ENCODE data around the gene CADM1. TPM values are rescaled to one million over a fixed set of nuclear protein-coding genes. Genes with fewer than 3 reads are reported as not detected.

The CADM1 gene
- total and polyA plus RNA-seq, 4 experiments from 2014 or later, result 2.8 to 5.6 (median 3.3) TPM

GRCh38 chr11:115185507-115185906, 318.7 kb downstream of the CADM1 start:
- H3K4me1 ChIP-seq (ENCODE audit: insufficient read depth, low read length), result no peaks in the 10 kb centered on the region
- CTCF ChIA-PET (ENCODE audit: partially characterized antibody), result no interaction called here
- no peak overlapping the region for H3K27ac ChIP-seq (ENCODE audit: low read depth, low read length)
- H3K36me3 ChIP-seq (ENCODE audit: insufficient read depth, low read length), result no peaks in the 10 kb centered on the region
- no peaks in the 10 kb centered on the region for H3K9me3 ChIP-seq (ENCODE audit: control insufficient read depth in 1 of 2, low read length in 2 of 2)
- intact Hi-C loops (cut with micrococcal nuclease), result no loop called here
- no peaks in the 10 kb centered on the region for H3K9me3 Mint-ChIP-seq
- H3K27me3 ChIP-seq (ENCODE audit: insufficient read depth, low read length), result no peaks in the 10 kb centered on the region
- peaks cover 0 to 1% (median 0%) of the 10 kb centered on the region in 4 donors for H3K4me1 Mint-ChIP-seq
- H3K27me3 Mint-ChIP-seq, result peaks cover 0 to 3% of the 10 kb centered on the region in 2 donors
- H3K4me3 ChIP-seq (ENCODE audit: low read length in 2 of 2), result no peak overlapping the region
- H3K4me3 Mint-ChIP-seq, result no peak overlapping the region
- H3K36me3 Mint-ChIP-seq, result no peaks in the 10 kb centered on the region
- POLR2A ChIA-PET (ENCODE audit: partially characterized antibody), result no interaction called here
- no peak for DNase-seq
- no peak overlapping the region for H3K27ac Mint-ChIP-seq

GRCh38 chr11:115184901-115185300, 319.3 kb downstream of the CADM1 start:
- no peaks in the 10 kb centered on the region for H3K36me3 Mint-ChIP-seq
- Histone ChIP-seq H3K27ac (ENCODE audit: low read depth, low read length) (no peak overlapping the region), H3K27me3 (ENCODE audit: insufficient read depth, low read length) (no peaks in the 10 kb centered on the region), H3K9me3 (ENCODE audit: control insufficient read depth in 1 of 2, low read length in 2 of 2) (no peaks in the 10 kb centered on the region), H3K4me3 (ENCODE audit: low read length in 2 of 2) (no peak overlapping the region), H3K4me1 (ENCODE audit: insufficient read depth, low read length) (no peaks in the 10 kb centered on the region), H3K36me3 (ENCODE audit: insufficient read depth, low read length) (no peaks in the 10 kb centered on the region)
- peaks cover 0 to 3% of the 10 kb centered on the region in 2 donors for H3K27me3 Mint-ChIP-seq
- no peak overlapping the region for H3K27ac Mint-ChIP-seq
- no peaks in the 10 kb centered on the region for H3K9me3 Mint-ChIP-seq
- intact Hi-C loops (cut with micrococcal nuclease), result no loop called here
- POLR2A ChIA-PET (ENCODE audit: partially characterized antibody), result no interaction called here
- peaks cover 0 to 1% (median 0%) of the 10 kb centered on the region in 4 donors for H3K4me1 Mint-ChIP-seq
- DNase-seq, result no peak
- CTCF ChIA-PET (ENCODE audit: partially characterized antibody), result no interaction called here
- no peak overlapping the region for H3K4me3 Mint-ChIP-seq

GRCh38 chr11:115183830-115184229, 320.4 kb downstream of the CADM1 start:
- H3K27me3 ChIP-seq (ENCODE audit: insufficient read depth, low read length), result no peaks in the 10 kb centered on the region
- no peaks in the 10 kb centered on the region for H3K9me3 ChIP-seq (ENCODE audit: control insufficient read depth in 1 of 2, low read length in 2 of 2)
- no peak overlapping the region for H3K4me3 ChIP-seq (ENCODE audit: low read length in 2 of 2)
- intact Hi-C loops (cut with micrococcal nuclease), result no loop called here
- ChIA-PET CTCF (ENCODE audit: partially characterized antibody) (no interaction called here), POLR2A (ENCODE audit: partially characterized antibody) (no interaction called here)
- no peak for DNase-seq
- Mint-ChIP-seq H3K27me3 (peaks cover 0 to 4% of the 10 kb centered on the region in 2 donors), H3K4me1 (peaks cover 0 to 1% (median 0%) of the 10 kb centered on the region in 4 donors), H3K36me3 (no peaks in the 10 kb centered on the region), H3K9me3 (no peaks in the 10 kb centered on the region), H3K4me3 (no peak overlapping the region), H3K27ac (no peak overlapping the region)
- H3K27ac ChIP-seq (ENCODE audit: low read depth, low read length), result no peak overlapping the region
- no peaks in the 10 kb centered on the region for H3K36me3 ChIP-seq (ENCODE audit: insufficient read depth, low read length)
- H3K4me1 ChIP-seq (ENCODE audit: insufficient read depth, low read length), result no peaks in the 10 kb centered on the region

GRCh38 chr11:115183136-115183535, 321.1 kb downstream of the CADM1 start:
- Histone ChIP-seq H3K27me3 (ENCODE audit: insufficient read depth, low read length) (no peaks in the 10 kb centered on the region), H3K4me3 (ENCODE audit: low read length in 2 of 2) (no peak overlapping the region), H3K27ac (ENCODE audit: low read depth, low read length) (no peak overlapping the region), H3K36me3 (ENCODE audit: insufficient read depth, low read length) (no peaks in the 10 kb centered on the region), H3K9me3 (ENCODE audit: control insufficient read depth in 1 of 2, low read length in 2 of 2) (no peaks in the 10 kb centered on the region), H3K4me1 (ENCODE audit: insufficient read depth, low read length) (no peaks in the 10 kb centered on the region)
- ChIA-PET CTCF (ENCODE audit: partially characterized antibody) (no interaction called here), POLR2A (ENCODE audit: partially characterized antibody) (no interaction called here)
- no peak for DNase-seq
- Mint-ChIP-seq H3K27ac (no peak overlapping the region), H3K9me3 (no peaks in the 10 kb centered on the region), H3K36me3 (no peaks in the 10 kb centered on the region), H3K4me3 (no peak overlapping the region), H3K4me1 (peaks cover 0 to 1% (median 0%) of the 10 kb centered on the region in 4 donors), H3K27me3 (peaks cover 0 to 2% of the 10 kb centered on the region in 2 donors)
- intact Hi-C loops (cut with micrococcal nuclease), result no loop called here

GRCh38 chr11:115182282-115182955, 321.8 kb downstream of the CADM1 start:
- Histone ChIP-seq H3K4me3 (ENCODE audit: low read length in 2 of 2) (no peak overlapping the region), H3K4me1 (ENCODE audit: insufficient read depth, low read length) (no peaks in the 10 kb centered on the region), H3K27ac (ENCODE audit: low read depth, low read length) (no peak overlapping the region), H3K36me3 (ENCODE audit: insufficient read depth, low read length) (no peaks in the 10 kb centered on the region), H3K27me3 (ENCODE audit: insufficient read depth, low read length) (no peaks in the 10 kb centered on the region), H3K9me3 (ENCODE audit: control insufficient read depth in 1 of 2, low read length in 2 of 2) (no peaks in the 10 kb centered on the region)
- no peaks in the 10 kb centered on the region for H3K36me3 Mint-ChIP-seq
- H3K4me3 Mint-ChIP-seq, result no peak overlapping the region
- DNase-seq, result no peak
- intact Hi-C loops (cut with micrococcal nuclease), result no loop called here
- H3K27me3 Mint-ChIP-seq, result peaks cover 0 to 2% of the 10 kb centered on the region in 2 donors
- ChIA-PET POLR2A (ENCODE audit: partially characterized antibody) (no interaction called here), CTCF (ENCODE audit: partially characterized antibody) (interaction anchor here (0.5 kb wide), 1 partner anchor 642 kb away, joined by 3 read pairs; no protein-coding TSS in a partner anchor)
- no peak overlapping the region for H3K27ac Mint-ChIP-seq
- H3K9me3 Mint-ChIP-seq, result no peaks in the 10 kb centered on the region
- H3K4me1 Mint-ChIP-seq, result peaks cover 0 to 1% (median 0%) of the 10 kb centered on the region in 4 donors

- CTCF ChIA-PET (ENCODE audit: partially characterized antibody), result interaction anchor here (1.0 to 1.3 kb wide), 2 partner anchors 12 to 16 kb away, joined by 3 to 4 read pairs; no protein-coding TSS in a partner anchor
These were observed 322.7 kb downstream of the CADM1 start for GRCh38 chr11:115181538-115181937.

GRCh38 chr11:115180272-115180671, 323.9 kb downstream of the CADM1 start:
- Histone ChIP-seq H3K36me3 (ENCODE audit: insufficient read depth, low read length) (no peaks in the 10 kb centered on the region), H3K4me1 (ENCODE audit: insufficient read depth, low read length) (no peaks in the 10 kb centered on the region), H3K9me3 (ENCODE audit: control insufficient read depth in 1 of 2, low read length in 2 of 2) (no peaks in the 10 kb centered on the region), H3K27me3 (ENCODE audit: insufficient read depth, low read length) (no peaks in the 10 kb centered on the region), H3K4me3 (ENCODE audit: low read length in 2 of 2) (no peak overlapping the region), H3K27ac (ENCODE audit: low read depth, low read length) (no peak overlapping the region)
- intact Hi-C loops (cut with micrococcal nuclease), result no loop called here
- Mint-ChIP-seq H3K27me3 (peaks cover 0 to 2% of the 10 kb centered on the region in 2 donors), H3K4me3 (no peak overlapping the region), H3K36me3 (no peaks in the 10 kb centered on the region), H3K9me3 (no peaks in the 10 kb centered on the region), H3K27ac (no peak overlapping the region), H3K4me1 (peaks cover 0 to 1% (median 0%) of the 10 kb centered on the region in 4 donors)
- POLR2A ChIA-PET (ENCODE audit: partially characterized antibody), result no interaction called here
- no peak for DNase-seq
- CTCF ChIA-PET (ENCODE audit: partially characterized antibody), result no interaction called here

More at GRCh38 chr11:115181538-115181937, 322.7 kb downstream of the CADM1 start:
- DNase-seq, result no peak
- POLR2A ChIA-PET (ENCODE audit: partially characterized antibody), result no interaction called here
- H3K4me1 ChIP-seq (ENCODE audit: insufficient read depth, low read length), result no peaks in the 10 kb centered on the region
- Mint-ChIP-seq H3K4me3 (no peak overlapping the region), H3K9me3 (no peaks in the 10 kb centered on the region), H3K4me1 (peaks cover 0 to 1% (median 0%) of the 10 kb centered on the region in 4 donors), H3K27ac (no peak overlapping the region), H3K36me3 (no peaks in the 10 kb centered on the region), H3K27me3 (peaks cover 0 to 2% of the 10 kb centered on the region in 2 donors)
- no peak overlapping the region for H3K27ac ChIP-seq (ENCODE audit: low read depth, low read length)
- no peaks in the 10 kb centered on the region for H3K9me3 ChIP-seq (ENCODE audit: control insufficient read depth in 1 of 2, low read length in 2 of 2)
- H3K36me3 ChIP-seq (ENCODE audit: insufficient read depth, low read length), result no peaks in the 10 kb centered on the region
- no peak overlapping the region for H3K4me3 ChIP-seq (ENCODE audit: low read length in 2 of 2)
- intact Hi-C loops (cut with micrococcal nuclease), result no loop called here
- H3K27me3 ChIP-seq (ENCODE audit: insufficient read depth, low read length), result no peaks in the 10 kb centered on the region

All from CD4-positive, alpha-beta memory T cell (primary cell).